ENCODE results near the gene FOXA3. TPM values are rescaled to one million over a fixed set of nuclear protein-coding genes. Genes with fewer than 3 reads are reported as not detected.

FOXA3 gene
- not detected in 2 replicates for total RNA-seq

GRCh38 chr19:45863840-45864628 lies at the start of gene FOXA3:
TSS of gene FOXA3 (plus strand) at chr19:45864326. CDS start at chr19:45864457, 131 bp downstream.

DNA sequence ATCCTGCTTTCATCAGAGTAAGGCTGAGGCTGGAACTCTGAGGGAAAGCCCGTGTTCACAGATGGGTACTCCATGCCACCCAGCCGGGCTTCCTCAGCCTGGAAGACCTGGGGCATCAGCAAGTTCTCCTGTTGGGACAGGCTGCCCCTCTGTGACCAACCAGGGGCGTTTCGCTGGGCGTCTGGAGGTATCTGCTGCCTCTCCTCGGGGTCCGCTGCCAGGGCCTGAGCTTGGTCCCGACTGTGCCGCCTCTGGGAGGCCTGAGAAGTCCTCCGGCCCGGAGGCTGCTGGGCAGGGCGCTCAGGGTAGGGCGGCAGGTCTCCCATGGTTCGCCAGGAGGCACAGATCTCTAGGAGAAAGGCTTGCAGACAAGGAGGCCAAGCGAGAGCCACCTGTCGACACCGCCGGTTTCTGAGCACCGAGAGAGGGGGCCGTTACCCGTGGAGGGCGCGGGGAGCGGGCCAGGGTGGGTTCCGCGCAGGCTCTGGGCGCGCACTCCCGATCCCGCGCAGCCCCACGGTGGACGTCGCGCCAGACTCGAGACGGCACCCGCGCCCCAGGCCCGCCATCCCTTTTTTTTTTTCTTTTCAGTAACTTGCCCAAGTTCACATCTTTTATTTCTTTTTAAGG lies 49.2 kb upstream of the FOXA3 start, which contains the start of gene RSPH6A:
TSS of gene RSPH6A (minus strand) at position 458 of the 630 bp plus-strand sequence. CDS start at position 326, 132 bp downstream.

GRCh38 chr19:45862564-45863334 lies 1.4 kb upstream of the FOXA3 start, which contains the start of gene SYMPK:
TSS of gene SYMPK (minus strand) at chr19:45863147. CDS start at chr19:45854495, 8,652 bp downstream.

GRCh38 chr19:45885556-45886426 lies 21.7 kb downstream of the FOXA3 start, which contains the start of gene IRF2BP1:
TSS of gene IRF2BP1 (minus strand) at chr19:45886141. CDS start at chr19:45885774, 367 bp downstream.

GRCh38 chr19:45901912-45902650 lies 38.0 kb downstream of the FOXA3 start, which contains the start of gene MYPOP:
TSS of gene MYPOP (minus strand) at chr19:45902613. CDS start at chr19:45901773, 840 bp downstream.

DNA sequence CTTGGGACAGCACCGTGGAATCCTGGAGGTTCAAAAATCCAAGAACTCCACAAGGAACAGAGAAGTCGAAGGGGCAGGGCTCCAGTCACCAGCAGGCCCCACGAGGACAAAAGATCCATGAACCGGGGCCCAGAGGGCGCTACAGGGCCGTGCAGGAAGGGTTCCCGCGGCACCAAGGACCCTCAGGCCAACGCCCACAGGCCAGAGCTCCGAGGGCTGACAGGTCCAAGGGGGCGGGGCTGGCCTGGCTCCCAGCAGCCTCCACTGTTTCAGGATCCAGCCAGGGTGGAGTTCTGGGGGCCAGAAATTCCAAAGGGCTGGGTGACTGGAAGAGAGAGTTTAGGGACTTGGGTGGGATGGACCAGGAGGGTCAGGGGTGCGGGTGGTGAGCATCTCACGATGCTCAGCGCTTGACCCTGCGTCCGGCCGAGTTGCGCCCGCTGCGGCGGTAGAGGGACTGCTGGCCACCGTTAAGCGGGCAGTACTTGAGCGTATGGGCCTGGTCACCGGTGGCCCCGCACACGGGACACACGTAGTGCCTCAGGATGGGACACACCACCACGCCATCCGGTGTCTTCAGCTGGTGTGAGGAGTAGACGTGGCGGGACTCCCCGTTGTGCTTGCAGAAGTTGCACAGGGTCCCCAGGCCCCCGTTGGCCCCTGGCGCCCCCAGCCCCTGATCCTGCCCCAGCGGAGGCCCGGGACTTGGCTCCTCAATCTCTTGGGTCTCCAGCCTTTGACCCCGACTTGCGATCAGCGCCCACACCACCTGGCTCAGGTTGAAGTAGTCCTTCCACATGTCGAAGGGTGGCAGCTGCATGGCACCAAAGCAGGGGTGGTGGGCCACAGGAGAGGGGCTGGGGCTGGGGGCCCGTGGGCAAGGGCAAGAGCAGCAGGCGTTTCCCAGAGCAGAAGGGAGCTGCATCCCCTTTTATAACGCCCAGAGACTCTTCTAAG lies 50.0 kb downstream of the FOXA3 start, which contains the start of gene NANOS2:
TSS of gene NANOS2 (minus strand) at position 905 of the 957 bp plus-strand sequence. CDS start at position 820, 85 bp downstream.

Other genes starting within 250 kb of the FOXA3 start
- gene EML2, start 224.9 kb upstream of the FOXA3 start, total RNA-seq: 98.0 and 186 TPM in 2 replicates
- 0.93 and 1.0 TPM in 2 replicates for gene GIPR, start 196.1 kb upstream of the FOXA3 start, total RNA-seq
- gene SNRPD2, start 172.4 kb upstream of the FOXA3 start, total RNA-seq: 164 and 255 TPM in 2 replicates
- gene QPCTL, start 171.7 kb upstream of the FOXA3 start, total RNA-seq: 7.8 and 20.2 TPM in 2 replicates
- 8.0 and 8.2 TPM in 2 replicates for gene FBXO46, start 133.4 kb upstream of the FOXA3 start, total RNA-seq
- not detected in 2 replicates for gene MEIOSIN, start 130.9 kb upstream of the FOXA3 start, total RNA-seq
- gene SIX5, start 95.1 kb upstream of the FOXA3 start, total RNA-seq: 2.7 and 6.3 TPM in 2 replicates
- gene DMPK, start 81.8 kb upstream of the FOXA3 start, total RNA-seq: 4.1 and 23.6 TPM in 2 replicates
- 32.1 and 32.5 TPM in 2 replicates for gene DMWD, start 71.5 kb upstream of the FOXA3 start, total RNA-seq
- under 0.01 and 0.07 TPM in 2 replicates for gene RSPH6A, start 49.0 kb upstream of the FOXA3 start, total RNA-seq
- gene SYMPK, start 1.2 kb upstream of the FOXA3 start, total RNA-seq: 27.7 and 56.0 TPM in 2 replicates
- gene IRF2BP1, start 21.8 kb downstream of the FOXA3 start, total RNA-seq: 17.8 and 20.8 TPM in 2 replicates
- 1.0 and 2.3 TPM in 2 replicates for gene MYPOP, start 38.3 kb downstream of the FOXA3 start, total RNA-seq
- not detected in 2 replicates for gene NANOS2, start 50.5 kb downstream of the FOXA3 start, total RNA-seq
- gene NOVA2, start 109.5 kb downstream of the FOXA3 start, total RNA-seq: not detected in 2 replicates
- 4.9 and 12.3 TPM in 2 replicates for gene CCDC61, start 131.1 kb downstream of the FOXA3 start, total RNA-seq
- not detected in 2 replicates for gene PGLYRP1, start 158.7 kb downstream of the FOXA3 start, total RNA-seq
- gene IGFL4, start 176.7 kb downstream of the FOXA3 start, total RNA-seq: not detected in 2 replicates